PC-9 (cell line): ENCODE results near the gene TTLL8. TPM values are rescaled to one million over a fixed set of nuclear protein-coding genes. Genes with fewer than 3 reads are reported as not detected.

Experiments
- BruUV-seq: library from RNA; stranded (reverse); fragments of 400-500 nt; replicated peaks from 2 replicates; lab custom pipeline; 2021; lab: Mats Ljungman, UMichigan
- CTCF ChIA-PET: fragments of 300-600 bp; sonication (Branson Sonifier 250); formaldehyde crosslinking; loops from one replicate; lab custom pipeline; 2022; ENCODE audit warnings: antibody characterized with exemption; lab: Charles Lee
- POLR2A ChIA-PET: fragments of 300-600 bp; sonication (Branson Sonifier 250); formaldehyde crosslinking; loops from one replicate; lab custom pipeline; 2022; ENCODE audit warnings: antibody characterized with exemption; ENCODE audit not compliant: unreplicated experiment; lab: Charles Lee
- DNase-seq, 2 experiments: peaks; one replicate each; pipeline versions ENCODE4 v3.0.0 to v3.0.0-alpha.2; 2015 to 2022; ENCODE audit warnings: mixed read lengths in 1 of 2
- H2AFZ ChIP-seq: fragments of 200-600 bp; sonication (generic); 2 replicates; pipeline ENCODE4 v1.8.1; 2017; ENCODE audit warnings: antibody characterized with exemption
- H3F3A ChIP-seq: fragments of 200-600 bp; sonication (generic); 2 replicates; pipeline ENCODE4 v1.8.1; 2017; ENCODE audit warnings: antibody characterized with exemption, mild to moderate bottlenecking, low read depth; ENCODE audit not compliant: insufficient read depth
- H3K27ac ChIP-seq: fragments of 200-600 bp; sonication (generic); 2 replicates; pipeline ENCODE4 v1.6.1; 2016; ENCODE audit warnings: mixed run types
- H3K27me3 ChIP-seq: fragments of 200-600 bp; sonication (generic); 2 replicates; pipeline ENCODE4 v1.6.1; 2016; ENCODE audit warnings: low read depth, mixed run types; ENCODE audit not compliant: insufficient read depth
- H3K36me3 ChIP-seq: fragments of 200-600 bp; sonication (generic); 2 replicates; pipeline ENCODE4 v1.6.1; 2016; ENCODE audit warnings: low read depth, mixed run types
- H3K4me1 ChIP-seq: fragments of 200-600 bp; sonication (generic); replicated peaks from 2 replicates; pipeline ENCODE4 v1.6.1; 2016; ENCODE audit warnings: mixed run types; ENCODE audit not compliant: insufficient read depth
- H3K4me2 ChIP-seq: fragments of 200-600 bp; sonication (generic); 2 replicates; pipeline ENCODE4 v1.6.1; 2017; ENCODE audit warnings: mixed run types
- H3K4me3 ChIP-seq: fragments of 200-600 bp; sonication (generic); 2 replicates; pipeline ENCODE4 v1.6.1; 2016; ENCODE audit warnings: mixed run types
- H3K79me2 ChIP-seq: fragments of 200-600 bp; sonication (generic); 2 replicates; pipeline ENCODE4 v1.6.1; 2017; ENCODE audit warnings: low read depth, mixed run types
- H3K9me2 ChIP-seq: fragments of 200-600 bp; sonication (generic); 2 replicates; pipeline ENCODE4 v1.8.1; 2017; ENCODE audit warnings: mild to moderate bottlenecking; ENCODE audit not compliant: insufficient read depth
- H3K9me3 ChIP-seq: fragments of 200-600 bp; sonication (generic); 2 replicates; pipeline ENCODE4 v1.8.1; 2016; ENCODE audit warnings: low read depth; ENCODE audit not compliant: insufficient read depth
- H4K20me1 ChIP-seq: fragments of 200-600 bp; sonication (generic); 2 replicates; pipeline ENCODE4 v1.8.1; 2017; ENCODE audit not compliant: insufficient read depth
- EZH2 ChIP-seq: fragments of 200-600 bp; sonication (generic); IDR thresholded peaks from 2 replicates; pipeline ENCODE4 v1.8.0; 2017; ENCODE audit warnings: antibody characterized with exemption, low read depth
- intact Hi-C: fragments of 100-400 bp; cut with micrococcal nuclease; formaldehyde crosslinking; loops from one replicate; pipeline ENCODE4 v1.10.0; 2022; ENCODE audit not compliant: unreplicated experiment
- total RNA-seq: library from RNA; stranded (reverse); gene quantifications from 2 replicates; pipeline ENCODE4 v1.2.3, GENCODE V29; 2021
- TF ChIP-seq, protein P1 (sequence below): fragments of 200-600 bp; sonication (generic); conservative IDR thresholded peaks from 2 replicates; pipeline ENCODE4 v1.6.1; 2017; ENCODE audit warnings: mixed run types, antibody characterized with exemption, mild to moderate bottlenecking, moderate library complexity

Gene TTLL8
- total RNA-seq, 1 experiment from 2014 or later, result not detected

DNA sequence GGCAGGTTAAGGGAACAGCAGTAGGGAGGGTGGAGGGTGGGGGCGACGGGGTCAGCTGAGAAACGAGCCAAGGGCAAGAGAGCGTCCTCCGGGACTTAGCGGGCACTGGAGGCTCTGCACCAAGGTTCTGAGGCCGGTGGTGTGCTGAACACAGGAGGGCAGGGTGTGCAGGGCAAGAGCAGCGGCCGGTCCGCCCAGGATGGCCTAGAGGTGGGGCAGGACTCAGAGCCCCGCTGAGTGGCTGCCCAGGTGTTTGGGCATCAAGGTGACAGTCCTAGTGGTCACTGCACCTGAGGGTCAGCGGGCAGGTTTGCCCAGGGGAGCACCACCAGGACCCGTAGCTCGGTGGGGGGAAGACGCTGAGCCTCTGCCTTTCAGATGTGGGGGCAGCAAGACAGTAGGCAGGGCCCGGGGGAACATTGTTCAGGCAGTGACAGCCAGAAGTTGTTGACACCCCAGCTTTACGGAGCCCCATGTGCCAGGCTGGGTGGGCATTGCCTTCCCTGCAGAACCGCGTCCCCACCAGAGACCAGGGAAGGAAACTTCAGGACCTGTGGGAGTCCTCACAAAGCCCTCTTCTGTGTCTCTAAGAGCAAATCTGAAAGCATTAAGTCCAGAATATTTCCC lies 4.5 kb upstream of the TTLL8 start:
- CTCF ChIA-PET, result no interaction called here
- TF ChIP-seq EZH2, result no peak
- TF ChIP-seq, protein P1, sequence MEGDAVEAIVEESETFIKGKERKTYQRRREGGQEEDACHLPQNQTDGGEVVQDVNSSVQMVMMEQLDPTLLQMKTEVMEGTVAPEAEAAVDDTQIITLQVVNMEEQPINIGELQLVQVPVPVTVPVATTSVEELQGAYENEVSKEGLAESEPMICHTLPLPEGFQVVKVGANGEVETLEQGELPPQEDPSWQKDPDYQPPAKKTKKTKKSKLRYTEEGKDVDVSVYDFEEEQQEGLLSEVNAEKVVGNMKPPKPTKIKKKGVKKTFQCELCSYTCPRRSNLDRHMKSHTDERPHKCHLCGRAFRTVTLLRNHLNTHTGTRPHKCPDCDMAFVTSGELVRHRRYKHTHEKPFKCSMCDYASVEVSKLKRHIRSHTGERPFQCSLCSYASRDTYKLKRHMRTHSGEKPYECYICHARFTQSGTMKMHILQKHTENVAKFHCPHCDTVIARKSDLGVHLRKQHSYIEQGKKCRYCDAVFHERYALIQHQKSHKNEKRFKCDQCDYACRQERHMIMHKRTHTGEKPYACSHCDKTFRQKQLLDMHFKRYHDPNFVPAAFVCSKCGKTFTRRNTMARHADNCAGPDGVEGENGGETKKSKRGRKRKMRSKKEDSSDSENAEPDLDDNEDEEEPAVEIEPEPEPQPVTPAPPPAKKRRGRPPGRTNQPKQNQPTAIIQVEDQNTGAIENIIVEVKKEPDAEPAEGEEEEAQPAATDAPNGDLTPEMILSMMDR, result no peak
- H3K79me2 ChIP-seq, result no peaks in the 10 kb centered on the region
- no peaks in the 10 kb centered on the region for H3K9me2 ChIP-seq
- intact Hi-C loops, result no loop called here
- no peaks in the 10 kb centered on the region for H3K36me3 ChIP-seq
- no TSS peak for BruUV-seq
- POLR2A ChIA-PET, result no interaction called here
- H3F3A ChIP-seq, result no peaks in the 10 kb centered on the region
- no peak overlapping the region for H3K4me3 ChIP-seq
- peaks cover 66% of the 10 kb centered on the region for H3K27me3 ChIP-seq
- H3K9me3 ChIP-seq, result no peaks in the 10 kb centered on the region
- no peaks in the 10 kb centered on the region for H4K20me1 ChIP-seq
- no peak for DNase-seq
- no peak overlapping the region for H3K27ac ChIP-seq
- H3K4me1 ChIP-seq, result no peaks in the 10 kb centered on the region
- no peak overlapping the region for H2AFZ ChIP-seq
- H3K4me2 ChIP-seq, result no peak overlapping the region

DNA sequence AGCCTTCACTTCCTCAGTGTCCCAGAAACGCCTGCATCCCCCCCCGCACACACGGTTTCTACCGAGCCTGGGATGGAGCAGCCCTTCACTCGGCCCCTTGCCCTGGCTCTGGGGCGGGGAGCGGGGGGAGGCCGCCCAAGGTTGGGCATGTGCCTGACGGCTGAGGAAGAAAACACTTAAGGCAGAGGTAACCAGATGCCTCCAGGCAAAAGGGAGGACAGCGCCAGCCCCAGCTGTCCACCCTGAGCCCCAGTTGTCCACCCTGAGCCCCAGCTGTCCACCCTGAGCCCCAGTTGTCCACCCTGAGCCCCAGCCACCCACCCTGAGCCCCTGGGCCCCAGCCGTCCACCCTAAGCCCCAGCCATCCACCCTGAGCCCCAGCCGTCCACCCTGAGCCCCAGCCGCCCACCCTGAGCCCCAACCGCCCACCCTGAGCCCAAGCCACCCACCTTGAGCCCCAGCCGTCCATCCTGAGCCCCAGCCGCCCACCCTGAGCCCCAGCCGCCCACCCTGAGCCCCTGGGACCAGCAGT lies 3.8 kb upstream of the TTLL8 start:
- Histone ChIP-seq H3K4me2 (no peak overlapping the region), H3K27ac (no peak overlapping the region), H3K9me3 (no peaks in the 10 kb centered on the region), H3K27me3 (peaks cover 65% of the 10 kb centered on the region), H3F3A (no peaks in the 10 kb centered on the region), H3K9me2 (no peaks in the 10 kb centered on the region), H3K4me3 (no peak overlapping the region), H3K4me1 (no peaks in the 10 kb centered on the region), H3K79me2 (no peaks in the 10 kb centered on the region), H4K20me1 (no peaks in the 10 kb centered on the region), H3K36me3 (no peaks in the 10 kb centered on the region), H2AFZ (no peak overlapping the region)
- CTCF ChIA-PET, result no interaction called here
- intact Hi-C loops, result no loop called here
- no peak for DNase-seq
- BruUV-seq, result no TSS peak
- TF ChIP-seq, protein P1, result no peak
- TF ChIP-seq EZH2, result no peak
- POLR2A ChIA-PET, result no interaction called here

DNA sequence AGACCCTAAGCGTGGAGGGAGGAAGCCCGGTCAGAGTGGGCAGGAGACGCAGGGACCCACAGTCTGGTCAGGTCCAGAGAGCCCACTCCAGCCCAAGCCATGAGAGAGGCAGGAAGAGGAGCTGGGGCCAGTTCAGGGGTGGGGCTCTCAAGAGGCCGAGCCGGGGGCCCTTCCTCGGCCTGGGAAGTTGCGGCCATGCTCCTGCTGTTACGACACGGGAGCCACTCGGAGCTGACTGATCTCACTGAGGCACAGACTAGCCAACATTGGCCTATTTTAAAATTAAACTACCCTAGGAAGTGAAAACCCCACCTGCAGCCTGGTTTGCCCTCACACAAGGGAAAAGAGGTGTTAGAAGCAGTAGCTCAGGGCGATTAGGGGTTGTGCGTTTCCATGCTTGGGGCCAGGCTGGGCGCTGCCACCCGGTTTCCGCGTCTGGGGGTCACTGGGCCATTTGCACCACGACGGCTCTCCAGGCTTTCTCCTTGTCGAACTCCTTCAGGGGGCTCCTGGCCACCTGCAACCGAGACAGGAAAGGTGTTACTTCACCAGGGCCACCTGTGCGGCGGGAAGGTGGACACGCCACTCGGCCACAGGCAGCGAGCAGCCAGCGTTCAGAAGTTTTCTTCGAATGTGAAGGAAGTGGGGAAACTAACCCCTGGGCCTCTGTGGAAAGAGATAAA lies 3.2 kb upstream of the TTLL8 start:
- H3K9me3 ChIP-seq, result no peaks in the 10 kb centered on the region
- CTCF ChIA-PET, result no interaction called here
- BruUV-seq, result no TSS peak
- H3F3A ChIP-seq, result no peaks in the 10 kb centered on the region
- POLR2A ChIA-PET, result no interaction called here
- H3K79me2 ChIP-seq, result no peaks in the 10 kb centered on the region
- no peak overlapping the region for H3K4me2 ChIP-seq
- no peaks in the 10 kb centered on the region for H3K9me2 ChIP-seq
- no peak overlapping the region for H3K4me3 ChIP-seq
- peaks cover 67% of the 10 kb centered on the region for H3K27me3 ChIP-seq
- intact Hi-C loops, result no loop called here
- H4K20me1 ChIP-seq, result no peaks in the 10 kb centered on the region
- TF ChIP-seq EZH2, result no peak
- TF ChIP-seq, protein P1, result no peak
- no peak for DNase-seq
- no peak overlapping the region for H2AFZ ChIP-seq
- H3K36me3 ChIP-seq, result no peaks in the 10 kb centered on the region
- no peaks in the 10 kb centered on the region for H3K4me1 ChIP-seq
- H3K27ac ChIP-seq, result no peak overlapping the region
